Vagina (tissue), 2 donors: ENCODE data around the gene PIGX.

ENCODE experiments used
- POLR2A ChIP-seq, 2 donors: fragments of 450-650 bp; IDR thresholded peaks; one replicate each; pipeline ENCODE4 v1.6.1; 2017; ENCODE audit warnings: antibody characterized with exemption in 2 of 2, mild to moderate bottlenecking in 2 of 2, moderate library complexity in 2 of 2
- POLR2AphosphoS5 ChIP-seq, 2 donors: sonication (generic); formaldehyde crosslinking; IDR thresholded peaks; one replicate each; pipeline ENCODE4 v1.9.0; 2017; ENCODE audit warnings: antibody characterized with exemption in 2 of 2, mild to moderate bottlenecking in 2 of 2, low read depth in 1 of 2; ENCODE audit not compliant: insufficient read depth in 1 of 2
- TF ChIP-seq, protein P1 (sequence below), 3 experiments: fragments of 450-650 bp in 2 of 3; fragments of 200-600 bp in 1 of 3; sonication (generic) in 1 of 3; IDR thresholded peaks; one replicate each; pipeline ENCODE4 v1.5.1; 2017 to 2019; ENCODE audit warnings: antibody characterized with exemption in 3 of 3, mild to moderate bottlenecking in 2 of 3, moderate library complexity in 2 of 3

DNA sequence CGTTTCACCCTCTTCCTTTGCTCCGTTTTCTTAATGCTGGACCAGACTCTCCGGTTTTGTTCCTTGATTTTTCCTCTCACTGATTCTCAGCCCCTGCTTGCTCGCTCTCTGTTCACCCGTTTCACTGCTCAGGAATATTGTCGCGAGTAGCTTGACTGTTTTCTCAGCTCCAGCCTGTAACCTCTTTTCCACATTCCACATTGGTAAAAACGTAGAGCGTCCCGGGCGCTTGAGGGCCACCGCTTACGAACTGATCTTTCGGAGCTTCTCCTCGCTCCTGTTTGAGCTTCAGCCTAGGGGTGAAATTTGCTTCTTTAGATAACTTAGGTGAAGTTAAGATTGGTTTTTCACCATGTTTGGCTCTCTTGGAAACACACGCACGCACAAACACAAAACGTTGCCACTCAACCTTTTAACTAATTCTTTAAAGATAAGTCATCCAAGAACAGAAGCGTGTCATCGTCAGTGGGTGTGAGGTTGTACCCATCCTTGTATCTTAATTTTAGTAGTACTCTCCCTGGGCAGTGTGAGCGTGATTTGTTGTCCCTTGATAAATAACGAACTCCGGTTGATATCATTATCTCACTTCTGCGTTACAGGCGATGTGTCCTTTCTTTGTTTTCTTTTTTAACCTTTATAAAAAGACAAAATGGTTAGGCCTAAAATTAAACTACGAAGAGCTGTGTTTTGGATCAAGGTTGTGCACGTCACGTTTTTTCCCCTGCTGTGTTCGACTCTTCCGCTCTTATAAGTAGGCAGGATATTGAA, 28.5 kb downstream of the PIGX start:
- TF ChIP-seq, protein P1, sequence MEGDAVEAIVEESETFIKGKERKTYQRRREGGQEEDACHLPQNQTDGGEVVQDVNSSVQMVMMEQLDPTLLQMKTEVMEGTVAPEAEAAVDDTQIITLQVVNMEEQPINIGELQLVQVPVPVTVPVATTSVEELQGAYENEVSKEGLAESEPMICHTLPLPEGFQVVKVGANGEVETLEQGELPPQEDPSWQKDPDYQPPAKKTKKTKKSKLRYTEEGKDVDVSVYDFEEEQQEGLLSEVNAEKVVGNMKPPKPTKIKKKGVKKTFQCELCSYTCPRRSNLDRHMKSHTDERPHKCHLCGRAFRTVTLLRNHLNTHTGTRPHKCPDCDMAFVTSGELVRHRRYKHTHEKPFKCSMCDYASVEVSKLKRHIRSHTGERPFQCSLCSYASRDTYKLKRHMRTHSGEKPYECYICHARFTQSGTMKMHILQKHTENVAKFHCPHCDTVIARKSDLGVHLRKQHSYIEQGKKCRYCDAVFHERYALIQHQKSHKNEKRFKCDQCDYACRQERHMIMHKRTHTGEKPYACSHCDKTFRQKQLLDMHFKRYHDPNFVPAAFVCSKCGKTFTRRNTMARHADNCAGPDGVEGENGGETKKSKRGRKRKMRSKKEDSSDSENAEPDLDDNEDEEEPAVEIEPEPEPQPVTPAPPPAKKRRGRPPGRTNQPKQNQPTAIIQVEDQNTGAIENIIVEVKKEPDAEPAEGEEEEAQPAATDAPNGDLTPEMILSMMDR (IDR thresholded peaks at IDR 0.05), result no peak
- TF ChIP-seq POLR2AphosphoS5 (IDR thresholded peaks at IDR 0.05; ENCODE audit: insufficient read depth in 1 of 2, low read depth in 1 of 2) (no peak), POLR2A (IDR thresholded peaks at IDR 0.05) (no peak)
